Ishikawa (cell line): ENCODE measurements around the gene ACP7.

ENCODE experiments used
- CREB1 ChIP-seq: IDR thresholded peaks from 2 replicates; pipeline ENCODE4 v1.6.1; 2012; ENCODE audit warnings: low read depth
- EGR1 ChIP-seq: IDR thresholded peaks from 2 replicates; pipeline ENCODE4 v1.6.1; 2012
- EP300 ChIP-seq: IDR thresholded peaks from 2 replicates; pipeline ENCODE4 v1.6.1; 2012; ENCODE audit warnings: borderline replicate concordance
- FOXM1 ChIP-seq: IDR thresholded peaks from 2 replicates; pipeline ENCODE4 v1.6.1; 2012; ENCODE audit warnings: low read depth, borderline replicate concordance
- MAX ChIP-seq: IDR thresholded peaks from 2 replicates; pipeline ENCODE4 v1.6.1; 2012
- NFIC ChIP-seq: IDR thresholded peaks from 2 replicates; pipeline ENCODE4 v1.6.1; 2012
- RAD21 ChIP-seq: IDR thresholded peaks from 2 replicates; pipeline ENCODE4 v1.6.1; 2012; ENCODE audit warnings: low read depth
- REST ChIP-seq: IDR thresholded peaks from 2 replicates; pipeline ENCODE4 v1.6.1; 2012; ENCODE audit warnings: low read depth, mild to moderate bottlenecking
- TAF1 ChIP-seq: IDR thresholded peaks from 2 replicates; pipeline ENCODE4 v1.6.1; 2012; ENCODE audit warnings: low read depth, mild to moderate bottlenecking
- TCF12 ChIP-seq: IDR thresholded peaks from 2 replicates; pipeline ENCODE4 v1.6.1; 2012; ENCODE audit warnings: low read depth
- USF1 ChIP-seq: IDR thresholded peaks from 2 replicates; pipeline ENCODE4 v1.6.1; 2012
- YY1 ChIP-seq: IDR thresholded peaks from 2 replicates; pipeline ENCODE4 v1.6.1; 2012; ENCODE audit warnings: low read depth

DNA sequence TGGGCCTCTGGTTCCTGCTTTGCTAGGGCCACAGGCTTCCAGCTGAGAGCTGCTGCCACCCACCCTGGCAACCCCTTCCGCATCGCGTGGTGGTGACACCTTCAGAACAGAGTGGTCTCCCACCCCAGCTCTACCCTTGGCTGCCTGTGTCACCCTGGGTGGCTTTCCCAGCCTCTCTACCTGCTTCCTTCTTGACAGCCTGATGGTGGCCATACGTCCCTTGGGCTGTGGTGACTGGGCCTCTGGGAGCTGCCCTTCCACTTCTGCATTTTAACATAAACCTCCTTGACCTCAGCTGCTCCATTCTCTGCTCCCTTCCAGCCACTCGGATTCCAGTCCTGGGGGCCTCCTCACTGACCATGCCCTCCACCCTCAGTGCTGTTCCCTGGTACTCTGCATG is 58.5 kb downstream of the ACP7 start:
- TF ChIP-seq RAD21 = no peak
- no peak for TF ChIP-seq TAF1
- TF ChIP-seq EP300 = no peak
- no peak for TF ChIP-seq FOXM1
- no peak for TF ChIP-seq REST
- no peak for TF ChIP-seq YY1
- no peak for TF ChIP-seq USF1
- no peak for TF ChIP-seq CREB1
- TF ChIP-seq MAX = no peak
- TF ChIP-seq NFIC = no peak
- TF ChIP-seq TCF12 = no peak
- TF ChIP-seq EGR1 = no peak
